GM12878 (cell line): ENCODE results near the gene AP2B1. TPM values are rescaled to one million over a fixed set of nuclear protein-coding genes. Genes with fewer than 3 reads are reported as not detected.

Source experiments
- CREB1 ChIP-seq: IDR thresholded peaks from 2 replicates; pipeline ENCODE4 v1.6.1; 2012; ENCODE audit warnings: low read depth, mild to moderate bottlenecking, inconsistent platforms
- ESRRA ChIP-seq: IDR thresholded peaks from 2 replicates; pipeline ENCODE4 v1.6.1; 2012; ENCODE audit warnings: mild to moderate bottlenecking, low read length, improper control_type of control experiment
- EZH2 ChIP-seq: IDR thresholded peaks from 2 replicates; pipeline ENCODE4 v1.6.1; 2012; ENCODE audit warnings: low read depth, mild to moderate bottlenecking, control low read depth, inconsistent platforms, low read length, borderline replicate concordance; ENCODE audit not compliant: control insufficient read depth
- GABPA ChIP-seq: IDR thresholded peaks from 2 replicates; pipeline ENCODE4 v1.6.1; 2014; ENCODE audit warnings: antibody characterized with exemption, low read depth, mild to moderate bottlenecking, inconsistent platforms
- MTA2 ChIP-seq: fragments of 450-650 bp; IDR thresholded peaks from 2 replicates; pipeline ENCODE4 v1.6.1; 2016; ENCODE audit warnings: low read depth, mild to moderate bottlenecking, moderate library complexity
- MTA3 ChIP-seq: IDR thresholded peaks from 2 replicates; pipeline ENCODE4 v1.6.1; 2012; ENCODE audit warnings: low read length, inconsistent platforms, borderline replicate concordance
- NFIC ChIP-seq: IDR thresholded peaks from 2 replicates; pipeline ENCODE4 v1.6.1; 2012; ENCODE audit warnings: low read depth, mild to moderate bottlenecking, inconsistent platforms, low read length, moderate library complexity
- POLR2AphosphoS5 ChIP-seq: IDR thresholded peaks from 2 replicates; pipeline ENCODE4 v1.6.1; 2011; ENCODE audit warnings: mild to moderate bottlenecking, low read length, inconsistent platforms
- SMC3 ChIP-seq: IDR thresholded peaks from 2 replicates; pipeline ENCODE4 v1.6.1; 2011; ENCODE audit warnings: low read length, improper control_type of control experiment, borderline replicate concordance
- SPI1 ChIP-seq: IDR thresholded peaks from 2 replicates; pipeline ENCODE4 v1.6.1; 2011; ENCODE audit warnings: low read depth, mild to moderate bottlenecking, low read length, moderate library complexity, borderline replicate concordance; ENCODE audit not compliant: insufficient read depth
- SUZ12 ChIP-seq: fragments of 200-600 bp; sonication (generic); IDR thresholded peaks from one replicate; pipeline ENCODE4 v1.6.1; 2018; ENCODE audit warnings: antibody characterized with exemption, mild to moderate bottlenecking; ENCODE audit not compliant: unreplicated experiment
- TARDBP ChIP-seq: IDR thresholded peaks from 2 replicates; pipeline ENCODE4 v1.6.1; 2016; ENCODE audit warnings: borderline replicate concordance
- ZNF217 ChIP-seq: fragments of 450-650 bp; IDR thresholded peaks from 2 replicates; pipeline ENCODE4 v1.6.1; 2017; ENCODE audit warnings: antibody characterized with exemption, mild to moderate bottlenecking
- polyA plus RNA-seq, 11 experiments: library from polyadenylated mRNA; depleted of rRNA in 4 of 11; unstranded in 6 of 11; stranded (reverse) in 5 of 11; fragments of >200 nt; fragmentation: Nextera tagmentation in 4 of 11; fragmentation: Illumina TruSeq in 1 of 11; extraction: Ambion mirVana in 4 of 11; extraction: Trizol in 1 of 11; gene quantifications; 1 replicate in 1 of 11; 2 replicates in 10 of 11; pipeline versions ENCODE4 v1.2.1 to v1.2.3, GENCODE V29; 2011 to 2016; ENCODE audit warnings: inconsistent platforms in 2 of 11, missing spikeins in 2 of 11, low read depth in 1 of 11
- total RNA-seq, 4 experiments: library from RNA; depleted of rRNA in 3 of 4; stranded (reverse); fragments of >200 nt in 3 of 4; fragmentation: Illumina TruSeq in 1 of 4; extraction: Trizol in 1 of 4; gene quantifications; 2 replicates each; pipeline versions ENCODE4 v1.2.1 to v1.2.3, GENCODE V29; 2013 to 2021
- TF ChIP-seq, protein P1 (sequence below): fragments of 450-650 bp; formaldehyde crosslinking; IDR thresholded peaks from 2 replicates; pipeline ENCODE4 v1.5.0; 2022; ENCODE audit warnings: mild to moderate bottlenecking, missing genetic modification characterization
- TF ChIP-seq, protein P2 (sequence below): fragments of 450-650 bp; IDR thresholded peaks from 2 replicates; pipeline ENCODE4 v1.6.1; 2017; ENCODE audit warnings: mild to moderate bottlenecking
- TF ChIP-seq, protein P3 (sequence below): IDR thresholded peaks from 2 replicates; pipeline ENCODE4 v1.6.1; 2012; ENCODE audit warnings: low read length, inconsistent platforms
- TF ChIP-seq, protein P4 (sequence below): fragments of 450-650 bp; IDR thresholded peaks from 2 replicates; pipeline ENCODE4 v1.6.1; 2017; ENCODE audit warnings: mild to moderate bottlenecking, moderate library complexity
- TF ChIP-seq, protein P5 (sequence below): IDR thresholded peaks from 2 replicates; pipeline ENCODE4 v1.6.1; 2011; ENCODE audit warnings: low read depth, mild to moderate bottlenecking, low read length, moderate library complexity, borderline replicate concordance; ENCODE audit errors: extremely low read depth

The AP2B1 gene
- total and polyA plus RNA-seq, 10 of the 15 experiments (the other 5 are each of a cell fraction or from before 2014, with no cell fraction given): 18.6 to 112 (median 53.9) TPM

DNA sequence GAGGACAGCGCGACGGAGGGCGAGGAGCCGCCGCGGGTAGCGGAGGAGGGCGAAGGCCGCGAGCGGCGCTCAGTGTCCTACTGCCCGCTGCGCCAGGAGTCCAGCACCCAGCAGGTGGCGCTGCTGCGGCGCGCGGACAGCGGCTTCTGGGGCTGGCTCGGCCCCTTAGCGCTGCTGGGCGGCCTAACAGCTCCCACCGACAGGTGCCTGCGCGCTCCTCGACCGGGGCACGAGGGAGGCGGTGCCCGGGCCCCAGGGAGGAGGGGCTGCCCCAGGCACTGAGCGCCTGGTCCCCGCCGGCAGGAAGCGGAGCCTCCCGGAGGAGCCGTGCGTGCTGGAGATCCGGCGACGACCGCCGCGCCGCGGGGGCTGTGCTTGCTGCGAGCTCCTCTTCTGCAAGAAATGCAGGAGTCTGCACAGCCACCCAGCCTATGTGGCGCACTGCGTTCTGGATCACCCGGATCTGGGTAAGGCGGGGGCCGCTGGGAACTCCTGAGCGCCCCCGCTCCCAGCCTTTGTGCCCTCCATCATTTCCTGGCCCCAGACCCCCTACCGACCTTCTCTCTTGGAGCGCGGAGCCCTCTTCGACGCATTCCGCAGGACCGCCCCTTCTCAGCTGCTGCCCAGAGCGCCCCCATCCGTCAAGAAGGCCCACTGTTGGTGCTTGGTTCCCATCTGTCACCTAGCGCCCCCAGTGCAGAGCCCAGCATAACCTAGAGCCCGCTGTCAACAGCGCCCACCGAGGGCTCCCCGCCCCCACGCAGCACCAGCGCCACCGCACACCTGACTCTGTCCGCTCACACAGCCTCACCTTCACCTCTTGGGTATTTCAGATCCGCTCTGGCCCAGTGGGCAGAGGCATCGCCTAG is 177.2 kb downstream of the AP2B1 start (continued):
- TF ChIP-seq GABPA: no peak
- TF ChIP-seq SMC3: peak; percentile 72
- no peak for TF ChIP-seq SUZ12
- no peak for TF ChIP-seq SPI1
- no peak for TF ChIP-seq NFIC
- no peak for TF ChIP-seq EZH2
- no peak for TF ChIP-seq CREB1
- TF ChIP-seq POLR2AphosphoS5: no peak
- TF ChIP-seq, protein P1, sequence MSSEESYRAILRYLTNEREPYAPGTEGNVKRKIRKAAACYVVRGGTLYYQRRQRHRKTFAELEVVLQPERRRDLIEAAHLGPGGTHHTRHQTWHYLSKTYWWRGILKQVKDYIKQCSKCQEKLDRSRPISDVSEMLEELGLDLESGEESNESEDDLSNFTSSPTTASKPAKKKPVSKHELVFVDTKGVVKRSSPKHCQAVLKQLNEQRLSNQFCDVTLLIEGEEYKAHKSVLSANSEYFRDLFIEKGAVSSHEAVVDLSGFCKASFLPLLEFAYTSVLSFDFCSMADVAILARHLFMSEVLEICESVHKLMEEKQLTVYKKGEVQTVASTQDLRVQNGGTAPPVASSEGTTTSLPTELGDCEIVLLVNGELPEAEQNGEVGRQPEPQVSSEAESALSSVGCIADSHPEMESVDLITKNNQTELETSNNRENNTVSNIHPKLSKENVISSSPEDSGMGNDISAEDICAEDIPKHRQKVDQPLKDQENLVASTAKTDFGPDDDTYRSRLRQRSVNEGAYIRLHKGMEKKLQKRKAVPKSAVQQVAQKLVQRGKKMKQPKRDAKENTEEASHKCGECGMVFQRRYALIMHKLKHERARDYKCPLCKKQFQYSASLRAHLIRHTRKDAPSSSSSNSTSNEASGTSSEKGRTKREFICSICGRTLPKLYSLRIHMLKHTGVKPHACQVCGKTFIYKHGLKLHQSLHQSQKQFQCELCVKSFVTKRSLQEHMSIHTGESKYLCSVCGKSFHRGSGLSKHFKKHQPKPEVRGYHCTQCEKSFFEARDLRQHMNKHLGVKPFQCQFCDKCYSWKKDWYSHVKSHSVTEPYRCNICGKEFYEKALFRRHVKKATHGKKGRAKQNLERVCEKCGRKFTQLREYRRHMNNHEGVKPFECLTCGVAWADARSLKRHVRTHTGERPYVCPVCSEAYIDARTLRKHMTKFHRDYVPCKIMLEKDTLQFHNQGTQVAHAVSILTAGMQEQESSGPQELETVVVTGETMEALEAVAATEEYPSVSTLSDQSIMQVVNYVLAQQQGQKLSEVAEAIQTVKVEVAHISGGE (CRISPR knock-in tag): no peak
- 0 out of 2 replicates have a peak, but pooled peaks have one; percentile 41 for TF ChIP-seq ZNF217
- TF ChIP-seq TARDBP: no peak
- TF ChIP-seq, protein P2, sequence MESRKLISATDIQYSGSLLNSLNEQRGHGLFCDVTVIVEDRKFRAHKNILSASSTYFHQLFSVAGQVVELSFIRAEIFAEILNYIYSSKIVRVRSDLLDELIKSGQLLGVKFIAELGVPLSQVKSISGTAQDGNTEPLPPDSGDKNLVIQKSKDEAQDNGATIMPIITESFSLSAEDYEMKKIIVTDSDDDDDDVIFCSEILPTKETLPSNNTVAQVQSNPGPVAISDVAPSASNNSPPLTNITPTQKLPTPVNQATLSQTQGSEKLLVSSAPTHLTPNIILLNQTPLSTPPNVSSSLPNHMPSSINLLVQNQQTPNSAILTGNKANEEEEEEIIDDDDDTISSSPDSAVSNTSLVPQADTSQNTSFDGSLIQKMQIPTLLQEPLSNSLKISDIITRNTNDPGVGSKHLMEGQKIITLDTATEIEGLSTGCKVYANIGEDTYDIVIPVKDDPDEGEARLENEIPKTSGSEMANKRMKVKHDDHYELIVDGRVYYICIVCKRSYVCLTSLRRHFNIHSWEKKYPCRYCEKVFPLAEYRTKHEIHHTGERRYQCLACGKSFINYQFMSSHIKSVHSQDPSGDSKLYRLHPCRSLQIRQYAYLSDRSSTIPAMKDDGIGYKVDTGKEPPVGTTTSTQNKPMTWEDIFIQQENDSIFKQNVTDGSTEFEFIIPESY: no peak
- TF ChIP-seq ESRRA: no peak
- TF ChIP-seq, protein P3, sequence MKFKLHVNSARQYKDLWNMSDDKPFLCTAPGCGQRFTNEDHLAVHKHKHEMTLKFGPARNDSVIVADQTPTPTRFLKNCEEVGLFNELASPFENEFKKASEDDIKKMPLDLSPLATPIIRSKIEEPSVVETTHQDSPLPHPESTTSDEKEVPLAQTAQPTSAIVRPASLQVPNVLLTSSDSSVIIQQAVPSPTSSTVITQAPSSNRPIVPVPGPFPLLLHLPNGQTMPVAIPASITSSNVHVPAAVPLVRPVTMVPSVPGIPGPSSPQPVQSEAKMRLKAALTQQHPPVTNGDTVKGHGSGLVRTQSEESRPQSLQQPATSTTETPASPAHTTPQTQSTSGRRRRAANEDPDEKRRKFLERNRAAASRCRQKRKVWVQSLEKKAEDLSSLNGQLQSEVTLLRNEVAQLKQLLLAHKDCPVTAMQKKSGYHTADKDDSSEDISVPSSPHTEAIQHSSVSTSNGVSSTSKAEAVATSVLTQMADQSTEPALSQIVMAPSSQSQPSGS: no peak
- no peak for TF ChIP-seq MTA2
- TF ChIP-seq, protein P4, sequence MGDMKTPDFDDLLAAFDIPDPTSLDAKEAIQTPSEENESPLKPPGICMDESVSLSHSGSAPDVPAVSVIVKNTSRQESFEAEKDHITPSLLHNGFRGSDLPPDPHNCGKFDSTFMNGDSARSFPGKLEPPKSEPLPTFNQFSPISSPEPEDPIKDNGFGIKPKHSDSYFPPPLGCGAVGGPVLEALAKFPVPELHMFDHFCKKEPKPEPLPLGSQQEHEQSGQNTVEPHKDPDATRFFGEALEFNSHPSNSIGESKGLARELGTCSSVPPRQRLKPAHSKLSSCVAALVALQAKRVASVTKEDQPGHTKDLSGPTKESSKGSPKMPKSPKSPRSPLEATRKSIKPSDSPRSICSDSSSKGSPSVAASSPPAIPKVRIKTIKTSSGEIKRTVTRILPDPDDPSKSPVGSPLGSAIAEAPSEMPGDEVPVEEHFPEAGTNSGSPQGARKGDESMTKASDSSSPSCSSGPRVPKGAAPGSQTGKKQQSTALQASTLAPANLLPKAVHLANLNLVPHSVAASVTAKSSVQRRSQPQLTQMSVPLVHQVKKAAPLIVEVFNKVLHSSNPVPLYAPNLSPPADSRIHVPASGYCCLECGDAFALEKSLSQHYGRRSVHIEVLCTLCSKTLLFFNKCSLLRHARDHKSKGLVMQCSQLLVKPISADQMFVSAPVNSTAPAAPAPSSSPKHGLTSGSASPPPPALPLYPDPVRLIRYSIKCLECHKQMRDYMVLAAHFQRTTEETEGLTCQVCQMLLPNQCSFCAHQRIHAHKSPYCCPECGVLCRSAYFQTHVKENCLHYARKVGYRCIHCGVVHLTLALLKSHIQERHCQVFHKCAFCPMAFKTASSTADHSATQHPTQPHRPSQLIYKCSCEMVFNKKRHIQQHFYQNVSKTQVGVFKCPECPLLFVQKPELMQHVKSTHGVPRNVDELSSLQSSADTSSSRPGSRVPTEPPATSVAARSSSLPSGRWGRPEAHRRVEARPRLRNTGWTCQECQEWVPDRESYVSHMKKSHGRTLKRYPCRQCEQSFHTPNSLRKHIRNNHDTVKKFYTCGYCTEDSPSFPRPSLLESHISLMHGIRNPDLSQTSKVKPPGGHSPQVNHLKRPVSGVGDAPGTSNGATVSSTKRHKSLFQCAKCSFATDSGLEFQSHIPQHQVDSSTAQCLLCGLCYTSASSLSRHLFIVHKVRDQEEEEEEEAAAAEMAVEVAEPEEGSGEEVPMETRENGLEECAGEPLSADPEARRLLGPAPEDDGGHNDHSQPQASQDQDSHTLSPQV: peak; percentile 75; the same call in 1 of the 2 replicates
- TF ChIP-seq, protein P5, sequence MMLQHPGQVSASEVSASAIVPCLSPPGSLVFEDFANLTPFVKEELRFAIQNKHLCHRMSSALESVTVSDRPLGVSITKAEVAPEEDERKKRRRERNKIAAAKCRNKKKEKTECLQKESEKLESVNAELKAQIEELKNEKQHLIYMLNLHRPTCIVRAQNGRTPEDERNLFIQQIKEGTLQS: no peak
- TF ChIP-seq MTA3: no peak
